Kasumi-1 (cell line): ENCODE measurements around the gene GPR132.
"Not testable (repeated sequence)": the region's sequence is repeated elsewhere in the genome, so short reads cannot be mapped to it uniquely, and the experiment has no call there.

Source experiments
- DNase-seq, 2 experiments: peaks; one replicate each; lab custom pipeline; 2025; lab: John Stamatoyannopoulos, UW

Gene GPR132, protein sequence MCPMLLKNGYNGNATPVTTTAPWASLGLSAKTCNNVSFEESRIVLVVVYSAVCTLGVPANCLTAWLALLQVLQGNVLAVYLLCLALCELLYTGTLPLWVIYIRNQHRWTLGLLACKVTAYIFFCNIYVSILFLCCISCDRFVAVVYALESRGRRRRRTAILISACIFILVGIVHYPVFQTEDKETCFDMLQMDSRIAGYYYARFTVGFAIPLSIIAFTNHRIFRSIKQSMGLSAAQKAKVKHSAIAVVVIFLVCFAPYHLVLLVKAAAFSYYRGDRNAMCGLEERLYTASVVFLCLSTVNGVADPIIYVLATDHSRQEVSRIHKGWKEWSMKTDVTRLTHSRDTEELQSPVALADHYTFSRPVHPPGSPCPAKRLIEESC

GRCh38 chr14:105065280-105066228 lies at the start of gene GPR132:
GPR132 (minus strand) TSS chr14:105065430; CDS start chr14:105055420, 10,010 bp downstream.
- DNase-seq: peak; percentile 97 to 98

DNA sequence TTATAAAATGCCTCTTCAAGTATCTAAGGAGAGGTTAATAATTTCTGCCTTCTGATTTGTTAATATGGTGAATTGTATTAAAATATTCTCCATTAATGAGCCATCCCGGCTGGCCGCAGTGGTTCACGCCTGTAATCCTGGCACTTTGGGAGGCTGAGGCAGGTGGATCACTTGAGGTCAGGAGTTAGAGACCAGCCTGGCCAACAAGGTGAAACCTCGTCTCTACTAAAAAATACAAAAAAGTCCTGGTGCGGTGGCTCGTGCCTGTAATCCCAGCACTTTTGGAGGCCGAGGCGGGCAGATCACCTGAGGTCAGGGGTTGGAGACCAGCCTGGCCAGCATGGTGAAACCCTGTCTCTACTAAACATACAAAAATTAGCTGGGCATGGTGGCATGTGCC lies 44.0 kb upstream of the GPR132 start:
- not testable (repeated sequence) for DNase-seq

GRCh38 chr14:105108516-105108864 lies 43.3 kb upstream of the GPR132 start:
- DNase-seq: no peak

DNA sequence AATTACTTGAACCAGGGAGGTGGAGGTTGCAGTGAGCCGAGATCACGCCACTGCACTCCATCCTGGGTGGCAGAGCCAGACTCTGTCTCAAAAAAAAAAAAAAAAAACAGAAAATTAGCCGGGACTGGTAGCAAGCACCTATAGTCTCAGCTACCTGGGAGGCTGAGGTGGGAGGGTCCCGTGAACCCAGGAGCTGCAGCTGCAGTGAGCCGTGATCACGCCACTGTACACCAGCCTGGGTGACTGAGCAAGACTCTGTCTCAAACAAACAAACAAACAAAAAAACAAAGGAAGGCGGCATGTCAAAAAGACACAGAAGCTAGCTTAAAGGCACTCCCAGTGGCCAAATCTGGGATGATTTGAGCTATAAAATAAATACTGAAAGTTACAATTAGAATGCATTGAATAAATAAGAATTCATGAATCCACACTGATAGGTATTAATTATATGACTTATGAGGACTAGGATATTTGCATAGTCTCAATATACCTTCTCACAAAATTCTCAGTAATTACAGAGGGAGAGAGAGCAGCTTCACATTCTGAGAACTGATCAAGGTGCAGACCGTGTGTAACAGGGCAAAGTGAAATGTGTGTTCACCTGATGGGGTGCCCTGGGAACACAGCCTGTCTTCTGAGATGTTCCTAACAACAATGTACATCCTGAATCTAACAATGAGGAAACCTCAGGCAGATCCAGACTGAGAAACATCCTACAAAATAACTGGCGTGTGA lies 42.7 kb upstream of the GPR132 start:
- no peak for DNase-seq

GRCh38 chr14:105107351-105107750 lies 42.1 kb upstream of the GPR132 start:
- DNase-seq: no peak

DNA sequence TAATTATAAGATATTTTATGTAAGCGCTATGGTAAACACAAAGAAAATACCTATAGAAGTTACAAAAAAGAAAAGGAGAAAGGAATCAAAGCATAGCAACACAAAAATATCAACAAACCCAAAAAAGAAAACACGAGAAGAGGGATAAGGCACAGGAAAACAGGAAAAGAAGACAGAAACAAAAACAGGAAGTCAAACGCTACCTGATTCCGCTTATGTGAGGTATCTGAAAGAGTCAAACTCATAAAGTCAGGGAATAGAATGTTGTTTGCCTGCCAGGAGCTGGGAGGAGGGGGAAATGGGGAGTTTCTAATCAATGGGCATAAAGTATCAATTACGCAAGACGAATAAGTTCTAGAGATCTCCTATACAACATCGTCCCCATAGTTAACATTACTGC lies 39.9 kb upstream of the GPR132 start:
- DNase-seq: no peak

- DNase-seq: no peak
These were observed 37.7 kb upstream of the GPR132 start for GRCh38 chr14:105102893-105103292.

DNA sequence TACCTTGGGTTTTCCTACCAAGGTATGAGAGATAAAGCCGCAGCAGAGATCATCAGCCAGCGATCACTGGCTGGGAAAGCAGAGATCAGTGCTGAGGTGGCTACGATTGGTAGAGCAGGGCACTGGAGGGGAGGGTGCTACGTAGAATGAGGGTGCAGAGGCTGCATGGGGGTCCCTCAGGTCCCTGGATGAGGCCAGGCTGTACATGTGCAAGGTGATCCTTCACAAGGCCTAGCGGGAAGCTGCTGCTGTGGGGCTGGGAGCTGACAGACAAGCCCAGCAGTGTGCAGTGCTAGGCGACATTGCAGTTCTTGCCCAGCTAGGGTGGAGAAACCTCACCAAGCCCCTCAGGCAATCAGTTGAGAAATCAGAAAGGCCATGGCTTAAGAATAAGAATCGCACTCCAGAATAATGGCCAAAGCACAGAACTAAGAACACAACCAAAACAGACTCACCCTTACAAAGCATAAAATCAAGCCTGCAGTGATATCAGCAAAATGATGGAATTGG lies 37.2 kb upstream of the GPR132 start:
- DNase-seq: no peak

GRCh38 chr14:105100910-105101309 lies 35.7 kb upstream of the GPR132 start:
- no peak for DNase-seq

DNA sequence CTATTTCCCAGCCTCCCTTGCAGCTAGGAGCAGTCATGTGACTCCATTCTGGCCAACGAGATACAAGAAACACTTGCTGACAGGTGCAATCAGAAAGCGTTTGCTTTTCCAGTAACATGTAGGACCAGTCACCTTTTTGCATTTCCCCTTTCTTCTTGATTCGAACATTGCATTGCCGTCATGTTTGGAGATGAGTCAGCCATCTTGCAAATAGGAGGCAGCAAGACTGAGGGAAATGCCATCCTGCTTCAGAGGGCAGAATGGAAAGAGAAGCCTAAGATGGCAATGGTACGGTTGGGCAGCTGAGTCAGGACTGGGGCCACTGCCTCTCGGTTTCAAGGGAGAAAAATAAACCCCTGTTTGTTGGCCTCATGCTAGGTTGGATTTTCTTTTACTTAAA lies 34.5 kb upstream of the GPR132 start:
- DNase-seq: no peak

DNA sequence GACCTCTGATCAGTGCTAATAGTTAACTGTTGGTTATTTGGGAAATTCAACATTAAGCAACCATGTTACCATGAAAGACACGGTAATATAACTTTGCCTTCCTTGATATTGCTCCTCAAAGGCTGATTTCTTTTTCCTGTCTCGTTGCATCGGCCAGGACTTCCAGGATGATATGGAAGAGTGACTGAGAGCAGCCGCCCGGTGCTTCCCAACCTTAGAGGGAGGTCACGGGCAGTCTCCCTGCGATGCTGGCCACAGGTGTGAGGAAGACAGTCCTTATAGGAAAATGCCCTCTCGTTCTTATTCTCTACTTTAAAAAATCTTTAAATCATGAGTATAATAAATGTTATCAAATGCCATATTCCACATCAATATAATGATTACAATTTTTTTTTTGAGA lies 33.1 kb upstream of the GPR132 start:
- DNase-seq: no peak

GRCh38 chr14:105097794-105098127 lies 32.5 kb upstream of the GPR132 start:
- DNase-seq: no peak

- no peak for DNase-seq
These were observed 31.1 kb upstream of the GPR132 start for GRCh38 chr14:105096206-105096875.

GRCh38 chr14:105095236-105095805 lies 30.1 kb upstream of the GPR132 start:
- DNase-seq: no peak

DNA sequence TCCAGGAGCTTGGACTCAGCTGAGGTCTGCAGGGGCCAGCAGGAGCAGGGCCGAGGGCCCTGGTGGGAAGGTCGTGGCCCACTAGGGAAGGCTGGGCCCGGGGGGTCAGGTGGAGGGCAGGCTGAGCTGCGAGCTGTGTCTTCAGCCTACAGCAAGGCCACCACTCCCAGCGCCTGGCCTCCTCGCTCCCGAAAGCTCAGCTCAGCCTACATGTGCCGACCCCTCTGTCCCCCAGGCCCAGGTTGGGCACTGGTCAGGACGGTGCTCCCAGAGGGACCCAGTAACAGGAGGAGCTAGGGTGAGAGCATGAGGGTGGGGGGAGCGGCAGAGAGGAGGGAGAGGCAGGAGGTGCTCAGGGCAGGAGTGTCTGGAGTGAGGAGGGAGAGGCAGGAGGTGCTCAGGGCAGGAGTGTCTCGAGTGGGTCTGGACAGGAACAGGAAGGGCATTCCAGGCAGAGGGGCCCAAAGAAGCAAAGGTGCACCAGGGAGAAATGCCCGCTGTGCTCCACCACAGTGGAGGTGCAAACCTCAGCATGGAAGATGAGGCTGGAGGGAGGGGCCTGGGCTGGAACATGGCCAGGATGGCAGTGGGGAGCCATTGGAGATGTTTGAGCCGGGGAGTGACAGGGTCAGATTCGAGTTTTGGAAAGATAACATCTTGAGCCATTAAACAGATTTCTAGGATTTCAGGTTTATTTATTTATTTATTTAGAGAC lies 29.1 kb upstream of the GPR132 start:
- DNase-seq: no peak

GRCh38 chr14:105093431-105094192 lies 28.4 kb upstream of the GPR132 start:
- DNase-seq: peak in 1 of 2 experiments; percentile 28

DNA sequence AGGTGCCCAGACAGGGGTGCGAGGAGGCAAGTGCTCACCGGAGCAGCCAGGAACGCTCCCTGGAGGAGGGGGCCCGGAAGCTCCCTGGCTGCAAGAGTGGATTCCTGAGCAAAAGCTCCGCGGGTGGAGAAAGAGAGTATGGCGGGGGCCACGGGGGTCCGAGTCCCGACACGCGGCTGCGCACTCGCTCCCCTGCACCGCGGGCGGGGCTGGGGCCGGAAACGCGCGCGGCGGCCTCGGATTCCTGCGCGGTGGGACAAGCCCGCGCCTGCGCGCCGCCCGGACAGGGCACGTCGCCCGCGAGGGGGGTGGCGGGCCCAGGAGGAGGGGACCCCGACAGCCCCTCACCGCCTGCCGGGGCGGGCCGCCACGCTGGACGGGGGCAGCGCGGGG lies 27.8 kb upstream of the GPR132 start:
- no peak for DNase-seq

GRCh38 chr14:105092171-105093037 lies 27.2 kb upstream of the GPR132 start:
- DNase-seq: no peak
